ENCODE measurements around the gene SBF1.

SBF1 gene

DNA sequence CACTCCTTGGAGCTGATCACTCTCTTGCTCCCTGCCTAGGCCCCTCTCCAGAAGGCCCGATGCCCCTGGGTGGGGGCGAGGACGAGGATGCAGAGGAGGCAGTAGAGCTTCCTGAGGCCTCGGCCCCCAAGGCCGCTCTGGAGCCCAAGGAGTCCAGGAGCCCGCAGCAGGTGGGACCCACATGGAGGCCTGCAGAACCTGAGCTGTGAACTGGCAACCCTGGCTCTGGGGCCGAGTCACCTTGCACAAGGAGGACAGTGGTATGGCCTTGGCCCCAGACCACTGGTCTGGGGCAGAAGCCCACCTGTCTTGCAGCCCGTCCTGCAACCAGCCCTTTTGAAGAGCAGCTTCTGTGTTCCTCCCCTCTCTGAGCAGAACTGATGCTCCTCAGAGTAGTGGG lies 44.3 kb upstream of the SBF1 start:
- Histone ChIP-seq H2BK120ac (ENCODE audit: insufficient read depth, low read length, poor library complexity) (no peak overlapping the region), H3K79me2 (ENCODE audit: control insufficient read depth, insufficient read depth, low read length, poor library complexity) (no peaks in the 10 kb centered on the region), H4K8ac (ENCODE audit: low read depth, low read length) (no peak overlapping the region), H2BK5ac (ENCODE audit: low read depth, low read length, poor library complexity) (no peak overlapping the region), H3K36me3 (ENCODE audit: control insufficient read depth in 1 of 2, insufficient read depth in 2 of 2, low read length in 2 of 2) (peaks cover 65 to 72% of the 10 kb centered on the region in 2 experiments), H3K27me3 (ENCODE audit: insufficient read depth, low read length) (no peaks in the 10 kb centered on the region), H2AK5ac (ENCODE audit: low read length) (no peak overlapping the region), H4K91ac (ENCODE audit: low read depth, low read length) (no peak overlapping the region), H3K14ac (ENCODE audit: low read length) (no peak overlapping the region), H3K18ac (ENCODE audit: low read length) (no peak overlapping the region), H3K23ac (ENCODE audit: low read length) (no peak overlapping the region), H3K27ac (ENCODE audit: low read depth, low read length) (no peak overlapping the region), H4K12ac (ENCODE audit: low read depth, low read length) (no peak overlapping the region), H3K4me2 (ENCODE audit: low read length) (no peak overlapping the region), H3K79me1 (ENCODE audit: low read length) (no peaks in the 10 kb centered on the region), H3K4me3 (ENCODE audit: low read depth, low read length) (no peak overlapping the region), H2BK12ac (ENCODE audit: low read length) (no peak overlapping the region), H3K4me1 (ENCODE audit: control insufficient read depth in 1 of 2, insufficient read depth in 2 of 2, low read length in 2 of 2) (peaks cover 12 to 16% of the 10 kb centered on the region in 2 experiments), H3K4ac (ENCODE audit: low read depth, low read length) (no peak overlapping the region), H2AFZ (ENCODE audit: insufficient read depth, low read length, poor library complexity) (no peak overlapping the region), H3K9ac (ENCODE audit: low read length) (no peak overlapping the region), H3K9me3 (ENCODE audit: insufficient read depth, low read depth, low read length) (no peaks in the 10 kb centered on the region)
- no peak for DNase-seq
- WGBS (ENCODE audit: extremely low coverage, insufficient coverage, insufficient read length): no CpG with 5 or more reads among the region's 8 CpGs

GRCh38 chr22:50518606-50519005 lies 43.8 kb upstream of the SBF1 start:
- H3K4me3 ChIP-seq (ENCODE audit: low read depth, low read length): no peak overlapping the region

DNA sequence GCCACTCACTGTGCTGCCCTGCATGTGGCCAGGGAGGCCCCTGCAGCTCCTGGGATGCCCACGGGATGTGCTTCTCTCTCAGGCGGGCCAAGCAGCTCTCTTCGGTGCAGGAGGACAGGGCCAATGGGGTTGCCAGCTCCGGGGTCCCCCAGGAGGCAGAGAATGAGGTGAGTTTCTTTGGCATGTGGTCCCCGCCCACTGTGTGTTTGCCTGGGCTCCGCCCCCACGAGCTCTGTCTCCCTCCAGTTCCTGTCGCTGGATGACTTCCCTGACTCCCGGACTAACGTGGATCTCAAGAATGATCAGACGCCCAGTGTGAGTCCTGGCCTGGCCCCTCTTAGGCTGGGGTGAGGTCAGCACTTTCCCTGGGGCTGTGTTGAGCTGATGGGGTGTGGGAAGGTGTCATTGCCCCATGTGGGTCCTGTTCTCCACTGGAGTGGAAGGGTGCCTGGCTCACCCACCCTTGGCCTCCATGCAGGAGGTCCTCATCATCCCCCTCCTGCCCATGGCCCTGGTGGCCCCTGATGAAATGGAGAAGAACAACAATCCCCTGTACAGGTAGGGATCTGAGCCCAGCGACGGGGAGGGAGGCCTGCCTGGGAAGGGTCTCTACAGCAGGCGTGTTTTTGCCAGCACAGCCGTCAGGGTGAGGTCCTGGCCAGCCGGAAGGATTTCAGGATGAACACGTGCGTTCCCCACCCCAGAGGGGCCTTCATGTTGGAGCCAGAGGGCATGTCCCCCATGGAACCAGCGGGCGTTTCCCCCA lies 42.8 kb upstream of the SBF1 start:
- no CpG with 5 or more reads among the region's 20 CpGs for WGBS (ENCODE audit: extremely low coverage, insufficient coverage, insufficient read length)

More at GRCh38 chr22:50518606-50519005, 43.8 kb upstream of the SBF1 start:
- Histone ChIP-seq H3K27me3 (ENCODE audit: insufficient read depth, low read length) (no peaks in the 10 kb centered on the region), H3K79me1 (ENCODE audit: low read length) (no peaks in the 10 kb centered on the region), H3K23ac (ENCODE audit: low read length) (no peak overlapping the region), H3K9ac (ENCODE audit: low read length) (no peak overlapping the region), H3K27ac (ENCODE audit: low read depth, low read length) (no peak overlapping the region), H3K9me3 (ENCODE audit: insufficient read depth, low read depth, low read length) (no peaks in the 10 kb centered on the region), H4K91ac (ENCODE audit: low read depth, low read length) (no peak overlapping the region), H2BK12ac (ENCODE audit: low read length) (no peak overlapping the region), H3K79me2 (ENCODE audit: control insufficient read depth, insufficient read depth, low read length, poor library complexity) (no peaks in the 10 kb centered on the region), H2BK120ac (ENCODE audit: insufficient read depth, low read length, poor library complexity) (no peak overlapping the region), H3K36me3 (ENCODE audit: control insufficient read depth in 1 of 2, insufficient read depth in 2 of 2, low read length in 2 of 2) (peaks cover 61 to 66% of the 10 kb centered on the region in 2 experiments), H4K8ac (ENCODE audit: low read depth, low read length) (no peak overlapping the region), H3K18ac (ENCODE audit: low read length) (no peak overlapping the region), H3K4ac (ENCODE audit: low read depth, low read length) (no peak overlapping the region), H3K4me1 (ENCODE audit: control insufficient read depth in 1 of 2, insufficient read depth in 2 of 2, low read length in 2 of 2) (peaks cover 6 to 10% of the 10 kb centered on the region in 2 experiments), H3K4me2 (ENCODE audit: low read length) (no peak overlapping the region), H4K12ac (ENCODE audit: low read depth, low read length) (no peak overlapping the region), H2AFZ (ENCODE audit: insufficient read depth, low read length, poor library complexity) (no peak overlapping the region), H3K14ac (ENCODE audit: low read length) (no peak overlapping the region), H2AK5ac (ENCODE audit: low read length) (no peak overlapping the region), H2BK5ac (ENCODE audit: low read depth, low read length, poor library complexity) (no peak overlapping the region)
- DNase-seq: no peak
- WGBS (ENCODE audit: extremely low coverage, insufficient coverage, insufficient read length): no CpG with 5 or more reads among the region's 7 CpGs

DNA sequence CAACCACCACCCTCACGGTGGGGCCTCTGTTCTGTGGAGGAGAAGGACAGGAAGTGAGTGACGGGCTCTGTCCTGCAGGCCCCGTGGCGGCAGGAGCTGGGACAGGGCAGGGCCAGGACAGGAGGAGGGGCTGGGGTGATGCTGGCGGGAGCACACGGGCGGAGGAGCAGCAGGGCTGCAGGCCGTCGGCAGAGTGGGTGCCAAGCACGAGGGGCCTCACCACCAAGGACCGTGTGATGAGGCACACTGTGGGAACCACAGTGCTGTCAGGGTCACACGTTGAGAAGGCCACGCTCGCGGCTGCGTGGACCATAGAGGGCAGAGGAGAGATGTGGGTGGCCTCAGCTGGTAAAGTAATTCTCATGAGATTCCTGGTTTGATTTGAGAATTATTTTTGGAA lies 42.1 kb upstream of the SBF1 start:
- DNase-seq: no peak
- peaks cover 44 to 51% of the 10 kb centered on the region in 2 experiments for H3K36me3 ChIP-seq (ENCODE audit: control insufficient read depth in 1 of 2, insufficient read depth in 2 of 2, low read length in 2 of 2)
- no peaks in the 10 kb centered on the region for H3K79me2 ChIP-seq (ENCODE audit: control insufficient read depth, insufficient read depth, low read length, poor library complexity)
- no peak overlapping the region for H4K91ac ChIP-seq (ENCODE audit: low read depth, low read length)
- H2BK120ac ChIP-seq (ENCODE audit: insufficient read depth, low read length, poor library complexity): no peak overlapping the region
- H3K4me3 ChIP-seq (ENCODE audit: low read depth, low read length): peak overlapping the region; percentile 2
- no peak overlapping the region for H2AK5ac ChIP-seq (ENCODE audit: low read length)
- no peak overlapping the region for H2BK12ac ChIP-seq (ENCODE audit: low read length)
- H3K18ac ChIP-seq (ENCODE audit: low read length): peak overlapping the region; percentile 28
- H4K8ac ChIP-seq (ENCODE audit: low read depth, low read length): no peak overlapping the region
- H3K79me1 ChIP-seq (ENCODE audit: low read length): no peaks in the 10 kb centered on the region
- no peak overlapping the region for H3K4me2 ChIP-seq (ENCODE audit: low read length)
- H3K9me3 ChIP-seq (ENCODE audit: insufficient read depth, low read depth, low read length): no peaks in the 10 kb centered on the region
- H2BK5ac ChIP-seq (ENCODE audit: low read depth, low read length, poor library complexity): no peak overlapping the region
- no peak overlapping the region for H3K9ac ChIP-seq (ENCODE audit: low read length)
- peak overlapping the region; percentile 16 for H3K4ac ChIP-seq (ENCODE audit: low read depth, low read length)
- whole genome bisulfite sequencing (ENCODE audit: extremely low coverage, insufficient coverage, insufficient read length): no CpG with 5 or more reads among the region's 16 CpGs
- H3K27me3 ChIP-seq (ENCODE audit: insufficient read depth, low read length): no peaks in the 10 kb centered on the region
- H4K12ac ChIP-seq (ENCODE audit: low read depth, low read length): no peak overlapping the region
- H3K14ac ChIP-seq (ENCODE audit: low read length): no peak overlapping the region
- no peak overlapping the region for H3K23ac ChIP-seq (ENCODE audit: low read length)
- no peak overlapping the region for H3K27ac ChIP-seq (ENCODE audit: low read depth, low read length)
- peaks cover 5 to 8% of the 10 kb centered on the region in 2 experiments for H3K4me1 ChIP-seq (ENCODE audit: control insufficient read depth in 1 of 2, insufficient read depth in 2 of 2, low read length in 2 of 2)
- H2AFZ ChIP-seq (ENCODE audit: insufficient read depth, low read length, poor library complexity): no peak overlapping the region

More for the DNA sequence above, 42.8 kb upstream of the SBF1 start:
- Histone ChIP-seq H3K9ac (ENCODE audit: low read length) (no peak overlapping the region), H3K79me1 (ENCODE audit: low read length) (no peaks in the 10 kb centered on the region), H2AK5ac (ENCODE audit: low read length) (no peak overlapping the region), H3K14ac (ENCODE audit: low read length) (no peak overlapping the region), H2AFZ (ENCODE audit: insufficient read depth, low read length, poor library complexity) (no peak overlapping the region), H3K4ac (ENCODE audit: low read depth, low read length) (no peak overlapping the region), H2BK12ac (ENCODE audit: low read length) (no peak overlapping the region), H4K91ac (ENCODE audit: low read depth, low read length) (no peak overlapping the region), H3K4me3 (ENCODE audit: low read depth, low read length) (no peak overlapping the region), H2BK120ac (ENCODE audit: insufficient read depth, low read length, poor library complexity) (no peak overlapping the region), H4K8ac (ENCODE audit: low read depth, low read length) (no peak overlapping the region), H3K27me3 (ENCODE audit: insufficient read depth, low read length) (no peaks in the 10 kb centered on the region), H3K27ac (ENCODE audit: low read depth, low read length) (no peak overlapping the region), H4K12ac (ENCODE audit: low read depth, low read length) (no peak overlapping the region), H2BK5ac (ENCODE audit: low read depth, low read length, poor library complexity) (no peak overlapping the region), H3K4me1 (ENCODE audit: control insufficient read depth in 1 of 2, insufficient read depth in 2 of 2, low read length in 2 of 2) (peaks cover 5 to 8% of the 10 kb centered on the region in 2 experiments), H3K18ac (ENCODE audit: low read length) (no peak overlapping the region), H3K36me3 (ENCODE audit: control insufficient read depth in 1 of 2, insufficient read depth in 2 of 2, low read length in 2 of 2) (peaks cover 52 to 57% of the 10 kb centered on the region in 2 experiments), H3K9me3 (ENCODE audit: insufficient read depth, low read depth, low read length) (no peaks in the 10 kb centered on the region), H3K4me2 (ENCODE audit: low read length) (no peak overlapping the region), H3K79me2 (ENCODE audit: control insufficient read depth, insufficient read depth, low read length, poor library complexity) (no peaks in the 10 kb centered on the region), H3K23ac (ENCODE audit: low read length) (no peak overlapping the region)
- DNase-seq: no peak

Data from trophoblast cell (in vitro differentiated cells and primary cell).